HepG2 (cell line): ENCODE measurements around the gene MYH10. TPM values are rescaled to one million over a fixed set of nuclear protein-coding genes. Genes with fewer than 3 reads are reported as not detected.

Source experiments
- ATAC-seq: fragments of 200-7000 bp; cut with Tn5 transposase; 3 replicates; pipeline ENCODE4 v1.9.1; 2020; ENCODE audit warnings: mild to moderate bottlenecking, moderate library complexity
- BruUV-seq: library from RNA; stranded (reverse); fragments of 400-500 nt; replicated peaks from 2 replicates; lab custom pipeline; 2021; lab: Mats Ljungman, UMichigan
- CTCF ChIA-PET: fragments of 300-600 bp; formaldehyde crosslinking; extraction: SDS; loops from one replicate; lab custom pipeline; 2021; ENCODE audit warnings: low total read pairs, inconsistent platforms, low intra/inter-chr PET ratio; lab: Yijun Ruan, JAX
- POLR2A ChIA-PET: fragments of 350-600 bp; sonication (Branson Sonifier 250); formaldehyde crosslinking; loops from one replicate; lab custom pipeline; 2020; ENCODE audit warnings: antibody characterized with exemption, inconsistent platforms; lab: Yijun Ruan, JAX
- DNase-seq: peaks from one replicate; pipeline ENCODE4 v3.0.0-alpha.2; 2015; ENCODE audit warnings: low spot score
- FAIRE-seq: peaks from 3 replicates; lab custom pipeline; 2011; peaks lifted over from hg19 to GRCh38; lab: Jason Lieb, UNC
- H2AFZ ChIP-seq: one replicate; pipeline ENCODE4 v1.6.1; 2011; ENCODE audit warnings: low read length, inconsistent platforms
- H3K27ac ChIP-seq: fragments of 300-600 bp; 3 replicates; pipeline ENCODE4 v1.8.0; 2011; ENCODE audit warnings: mixed run types, mild to moderate bottlenecking, mixed read lengths, low read length, inconsistent platforms; ENCODE audit not compliant: insufficient read depth; ENCODE audit errors: extremely low read length
- H3K27me3 ChIP-seq, 2 experiments: fragments of 200-600 bp in 1 of 2; 2 replicates in 1 of 2; 3 replicates in 1 of 2; pipeline versions ENCODE4 v1.6.0 to v1.8.0; 2011; ENCODE audit warnings: low read length in 2 of 2, mild to moderate bottlenecking in 2 of 2, moderate library complexity in 2 of 2, inconsistent platforms in 1 of 2; ENCODE audit not compliant: insufficient read depth in 2 of 2, control insufficient read depth in 1 of 2
- H3K36me3 ChIP-seq, 2 experiments: fragments of 200-600 bp in 1 of 2; replicated peaks in 1 of 2; 2 replicates in 1 of 2; 3 replicates in 1 of 2; pipeline versions ENCODE4 v1.5.1 to v1.8.0; 2011; ENCODE audit warnings: low read length in 2 of 2, inconsistent platforms in 1 of 2; ENCODE audit not compliant: insufficient read depth in 2 of 2, control insufficient read depth in 1 of 2
- H3K4me1 ChIP-seq: 2 replicates; pipeline ENCODE4 v1.5.1; 2012; ENCODE audit warnings: low read length, inconsistent platforms; ENCODE audit not compliant: insufficient read depth
- H3K4me2 ChIP-seq: 2 replicates; pipeline ENCODE4 v1.6.0; 2011; ENCODE audit warnings: low read depth, low read length, inconsistent platforms
- H3K4me3 ChIP-seq, 3 experiments: fragments of 200-600 bp in 1 of 3; sonication (generic), shearing (Covaris generic) in 1 of 3; replicated peaks in 1 of 3; 2 replicates each; pipeline ENCODE4 v1.5.1; 2011 to 2016; ENCODE audit warnings: low read length in 3 of 3, inconsistent platforms in 2 of 3, low read depth in 2 of 3, mild to moderate bottlenecking in 2 of 3, control low read depth in 1 of 3, mixed read lengths in 1 of 3; ENCODE audit not compliant: insufficient read depth in 1 of 3
- H3K79me2 ChIP-seq: one replicate; pipeline ENCODE4 v1.6.1; 2011; ENCODE audit warnings: low read length, inconsistent platforms; ENCODE audit not compliant: insufficient read depth
- H3K9ac ChIP-seq: 2 replicates; pipeline ENCODE4 v1.6.0; 2011; ENCODE audit warnings: mild to moderate bottlenecking, low read depth, low read length, inconsistent platforms; ENCODE audit not compliant: insufficient read depth
- H3K9me3 ChIP-seq: 2 replicates; pipeline ENCODE4 v1.5.1; 2012; ENCODE audit warnings: mild to moderate bottlenecking, low read length
- H4K20me1 ChIP-seq: 2 replicates; pipeline ENCODE4 v1.6.0; 2011; ENCODE audit warnings: inconsistent platforms, mild to moderate bottlenecking, low read length, moderate library complexity; ENCODE audit not compliant: insufficient read depth
- ATF7 ChIP-seq, 2 experiments: fragments of 450-650 bp in 1 of 2; sonication (generic) in 1 of 2; formaldehyde crosslinking in 1 of 2; IDR thresholded peaks; 2 replicates each; pipeline versions ENCODE4 v1.4.0 to v1.6.1; 2016 to 2020; ENCODE audit warnings: antibody characterized with exemption in 1 of 2, mild to moderate bottlenecking in 1 of 2, missing genetic modification reagents in 1 of 2
- CEBPB ChIP-seq: IDR thresholded peaks from 2 replicates; pipeline ENCODE4 v1.6.1; 2011; ENCODE audit warnings: low read depth, low read length, improper control_type of control experiment, borderline replicate concordance
- CEBPG ChIP-seq: IDR thresholded peaks from 2 replicates; pipeline ENCODE4 v1.6.1; 2016
- DNMT3B ChIP-seq: conservative IDR thresholded peaks from 2 replicates; pipeline ENCODE4 v1.6.1; 2016; ENCODE audit warnings: missing biosample characterization, control low read depth
- ELF1 ChIP-seq: sonication (generic); formaldehyde crosslinking; IDR thresholded peaks from 2 replicates; pipeline ENCODE4 v1.4.0; 2020; ENCODE audit warnings: missing genetic modification reagents
- NCOA2 ChIP-seq: sonication (generic); formaldehyde crosslinking; IDR thresholded peaks from 2 replicates; pipeline ENCODE4 v1.8.0; 2022; ENCODE audit warnings: inconsistent platforms
- ONECUT2 ChIP-seq: sonication (generic); formaldehyde crosslinking; IDR thresholded peaks from 2 replicates; pipeline ENCODE4 v1.4.0; 2020; ENCODE audit warnings: missing genetic modification reagents
- RBFOX2 ChIP-seq: fragments of 200-400 bp; formaldehyde crosslinking; IDR thresholded peaks from 2 replicates; pipeline ENCODE4 v1.6.1; 2017; ENCODE audit warnings: low read depth, mild to moderate bottlenecking, low read length
- ZNF234 ChIP-seq: sonication (generic); formaldehyde crosslinking; conservative IDR thresholded peaks from 2 replicates; pipeline ENCODE4 v1.5.1; 2020; ENCODE audit warnings: mild to moderate bottlenecking, missing genetic modification reagents
- ZNF264 ChIP-seq: sonication (generic); formaldehyde crosslinking; IDR thresholded peaks from 2 replicates; pipeline ENCODE4 v1.4.0; 2020; ENCODE audit warnings: missing genetic modification reagents
- ZNF441 ChIP-seq: sonication (generic); formaldehyde crosslinking; IDR thresholded peaks from 2 replicates; pipeline ENCODE4 v1.7.0; 2021; ENCODE audit warnings: missing genetic modification reagents, borderline replicate concordance
- ZNF451 ChIP-seq: sonication (generic); formaldehyde crosslinking; IDR thresholded peaks from 2 replicates; pipeline ENCODE4 v1.5.0; 2020; ENCODE audit warnings: mild to moderate bottlenecking, missing genetic modification reagents
- ZNF484 ChIP-seq: sonication (generic); formaldehyde crosslinking; IDR thresholded peaks from 2 replicates; pipeline ENCODE4 v1.5.1; 2020; ENCODE audit warnings: mild to moderate bottlenecking, low read depth, missing genetic modification reagents, borderline replicate concordance
- ZNF773 ChIP-seq: sonication (generic); formaldehyde crosslinking; IDR thresholded peaks from 2 replicates; pipeline ENCODE4 v1.4.0; 2020; ENCODE audit warnings: missing genetic modification reagents, borderline replicate concordance
- WGBS: methylation state at CpG from one replicate; pipeline ENCODE4 v1.1.6; 2017; ENCODE audit warnings: low lambda C conversion rate; 5-methylcytosine and 5-hydroxymethylcytosine counted together
- in situ Hi-C: cut with HindIII; loops from 2 replicates; pipeline ENCODE4 v1.10.0; 2017; ENCODE audit warnings: low pct_unique_long_range_greater_than_20kb; ENCODE audit not compliant: extremely low pct_ligation_motif_present
- intact Hi-C: fragments of 100-400 bp; cut with micrococcal nuclease; formaldehyde crosslinking; loops from one replicate; pipeline ENCODE4 v1.10.0; 2022; ENCODE audit not compliant: unreplicated experiment
- polyA plus RNA-seq, 8 experiments: library from polyadenylated mRNA; depleted of rRNA in 3 of 8; stranded (reverse) in 7 of 8; unstranded in 1 of 8; fragments of >200 nt; fragmentation: Illumina TruSeq in 4 of 8; extraction: Trizol in 4 of 8; gene quantifications; 2 replicates each; pipeline versions ENCODE4 v1.2.1 to v1.2.3, GENCODE V29; 2011 to 2016; ENCODE audit warnings: low read depth in 4 of 8, missing spikeins in 1 of 8, mixed read lengths in 1 of 8; ENCODE audit not compliant: insufficient read depth in 1 of 8
- total RNA-seq, 5 experiments: library from RNA; depleted of rRNA; stranded (reverse); fragments of >200 nt; fragmentation: Illumina TruSeq; extraction: Trizol; gene quantifications; 2 replicates each; pipeline ENCODE4 v1.2.3, GENCODE V29; 2016; ENCODE audit warnings: low read depth in 1 of 5
- TF ChIP-seq, protein P1 (sequence below): sonication (generic); formaldehyde crosslinking; IDR thresholded peaks from 2 replicates; pipeline ENCODE4 v1.9.0; 2021; ENCODE audit warnings: missing genetic modification reagents, borderline replicate concordance
- TF ChIP-seq, protein P2 (sequence below): sonication (generic); formaldehyde crosslinking; IDR thresholded peaks from 2 replicates; pipeline ENCODE4 v1.5.0; 2020; ENCODE audit warnings: missing genetic modification reagents, mild to moderate bottlenecking, borderline replicate concordance

The MYH10 gene
- total and polyA plus RNA-seq, 2 of the 13 experiments (the other 11 are each of a cell fraction or from before 2014, with no cell fraction given) = 43.4 to 68.6 TPM

DNA sequence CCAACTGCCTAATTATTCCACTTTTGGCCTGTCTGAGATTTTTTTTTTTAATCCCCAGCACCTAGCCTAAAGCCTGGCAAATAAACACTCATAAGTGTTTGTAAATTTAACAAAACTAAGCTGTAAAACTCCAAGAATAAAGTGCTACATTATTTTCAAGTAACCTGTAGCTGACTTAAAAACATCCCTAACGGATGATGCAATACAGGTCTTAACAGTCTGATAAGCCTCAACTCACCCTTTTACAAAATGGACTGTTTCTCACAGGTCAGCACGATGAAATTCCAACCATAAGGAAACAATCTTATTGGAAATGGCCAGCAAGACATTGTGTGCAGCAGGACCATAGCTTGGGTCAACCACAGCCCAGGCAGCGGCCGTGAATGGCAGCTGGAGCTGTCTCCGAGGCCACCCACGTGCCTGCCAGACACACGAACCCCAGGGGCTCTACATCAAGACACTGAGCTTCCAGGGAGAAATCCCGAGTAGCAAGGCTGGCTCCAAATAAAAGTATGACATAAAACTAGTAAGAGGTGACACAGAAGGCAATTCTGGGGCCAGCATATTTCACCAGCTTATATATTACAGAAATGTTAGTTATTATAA, 135.9 kb downstream of the MYH10 start:
- ChIA-PET POLR2A (no interaction called here), CTCF (no interaction called here)
- Histone ChIP-seq H4K20me1 (no peaks in the 10 kb centered on the region), H3K9ac (no peak overlapping the region), H3K27me3 (no peaks in the 10 kb centered on the region), H3K36me3 (peaks cover 39 to 88% of the 10 kb centered on the region in 2 experiments), H3K4me1 (peaks cover 9% of the 10 kb centered on the region; the same call in 1 of the 2 replicates), H3K27ac (no peak overlapping the region), H2AFZ (no peak overlapping the region), H3K4me2 (no peak overlapping the region), H3K9me3 (no peaks in the 10 kb centered on the region), H3K79me2 (no peaks in the 10 kb centered on the region), H3K4me3 (no peak overlapping the region)
- no peak for TF ChIP-seq ZNF484
- 0 out of 2 replicates have a peak, but pooled peaks have one; percentile 13 for TF ChIP-seq ATF7 (IDR thresholded peaks at IDR 0.05)
- no peak for TF ChIP-seq ATF7 (CRISPR knock-in tag; IDR thresholded peaks at IDR 0.05)
- no peak for TF ChIP-seq ELF1 (CRISPR knock-in tag)
- peak; percentile 17; the same call in 1 of the 2 replicates for TF ChIP-seq CEBPG (CRISPR knock-in tag)
- no peak for TF ChIP-seq NCOA2
- peak; percentile 43; the same call in 1 of the 2 replicates for TF ChIP-seq CEBPB
- FAIRE-seq (no peak), ATAC-seq (no peak), DNase-seq (no peak)
- no TSS peak for BruUV-seq
- intact Hi-C loops = no loop called here
- in situ Hi-C loops = no loop called here
- WGBS = 90% methylated on average over 6 of the region's 8 CpGs

DNA sequence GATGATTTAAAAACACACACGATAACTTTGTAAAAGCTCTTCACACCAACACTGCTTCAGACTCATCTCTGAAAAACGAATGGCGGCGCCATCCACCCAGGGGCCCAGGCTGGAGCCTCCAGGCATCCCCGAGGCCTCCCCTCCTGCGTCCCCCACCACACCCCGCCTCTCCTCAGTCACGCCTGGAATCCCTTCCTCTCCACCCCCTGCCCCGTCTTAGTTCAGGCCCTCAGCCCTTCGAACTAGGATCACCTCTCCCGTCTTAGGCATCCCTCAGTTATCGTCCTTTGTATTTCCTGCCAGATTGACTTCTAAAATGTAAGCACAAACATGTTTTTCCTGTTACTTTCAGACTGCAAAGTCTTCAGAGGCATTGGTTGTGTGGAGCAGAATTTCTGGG, 136.5 kb downstream of the MYH10 start:
- CTCF ChIA-PET = no interaction called here
- WGBS = 88% methylated on average over 12 of the region's 12 CpGs
- TF ChIP-seq, protein P1, sequence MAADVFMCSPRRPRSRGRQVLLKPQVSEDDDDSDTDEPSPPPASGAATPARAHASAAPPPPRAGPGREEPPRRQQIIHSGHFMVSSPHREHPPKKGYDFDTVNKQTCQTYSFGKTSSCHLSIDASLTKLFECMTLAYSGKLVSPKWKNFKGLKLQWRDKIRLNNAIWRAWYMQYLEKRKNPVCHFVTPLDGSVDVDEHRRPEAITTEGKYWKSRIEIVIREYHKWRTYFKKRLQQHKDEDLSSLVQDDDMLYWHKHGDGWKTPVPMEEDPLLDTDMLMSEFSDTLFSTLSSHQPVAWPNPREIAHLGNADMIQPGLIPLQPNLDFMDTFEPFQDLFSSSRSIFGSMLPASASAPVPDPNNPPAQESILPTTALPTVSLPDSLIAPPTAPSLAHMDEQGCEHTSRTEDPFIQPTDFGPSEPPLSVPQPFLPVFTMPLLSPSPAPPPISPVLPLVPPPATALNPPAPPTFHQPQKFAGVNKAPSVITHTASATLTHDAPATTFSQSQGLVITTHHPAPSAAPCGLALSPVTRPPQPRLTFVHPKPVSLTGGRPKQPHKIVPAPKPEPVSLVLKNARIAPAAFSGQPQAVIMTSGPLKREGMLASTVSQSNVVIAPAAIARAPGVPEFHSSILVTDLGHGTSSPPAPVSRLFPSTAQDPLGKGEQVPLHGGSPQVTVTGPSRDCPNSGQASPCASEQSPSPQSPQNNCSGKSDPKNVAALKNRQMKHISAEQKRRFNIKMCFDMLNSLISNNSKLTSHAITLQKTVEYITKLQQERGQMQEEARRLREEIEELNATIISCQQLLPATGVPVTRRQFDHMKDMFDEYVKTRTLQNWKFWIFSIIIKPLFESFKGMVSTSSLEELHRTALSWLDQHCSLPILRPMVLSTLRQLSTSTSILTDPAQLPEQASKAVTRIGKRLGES = no peak
- TF ChIP-seq RBFOX2 = no peak
- no peak for TF ChIP-seq ZNF264 (CRISPR knock-in tag)
- no peak for TF ChIP-seq ZNF773 (CRISPR knock-in tag)
- no peak for TF ChIP-seq ZNF441 (CRISPR knock-in tag)
- TF ChIP-seq DNMT3B (CRISPR knock-in tag) = no peak
- TF ChIP-seq ONECUT2 (CRISPR knock-in tag) = no peak
- no peak for TF ChIP-seq ZNF234 (CRISPR knock-in tag)
- TF ChIP-seq ZNF451 (CRISPR knock-in tag) = no peak
- TF ChIP-seq, protein P2, sequence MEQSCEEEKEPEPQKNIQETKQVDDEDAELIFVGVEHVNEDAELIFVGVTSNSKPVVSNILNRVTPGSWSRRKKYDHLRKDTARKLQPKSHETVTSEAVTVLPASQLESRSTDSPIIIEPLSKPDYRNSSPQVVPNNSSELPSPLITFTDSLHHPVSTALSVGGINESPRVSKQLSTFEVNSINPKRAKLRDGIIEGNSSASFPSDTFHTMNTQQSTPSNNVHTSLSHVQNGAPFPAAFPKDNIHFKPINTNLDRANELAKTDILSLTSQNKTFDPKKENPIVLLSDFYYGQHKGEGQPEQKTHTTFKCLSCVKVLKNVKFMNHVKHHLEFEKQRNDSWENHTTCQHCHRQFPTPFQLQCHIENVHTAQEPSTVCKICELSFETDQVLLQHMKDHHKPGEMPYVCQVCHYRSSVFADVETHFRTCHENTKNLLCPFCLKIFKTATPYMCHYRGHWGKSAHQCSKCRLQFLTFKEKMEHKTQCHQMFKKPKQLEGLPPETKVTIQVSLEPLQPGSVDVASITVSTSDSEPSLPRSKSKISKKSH (CRISPR knock-in tag) = no peak

More for the DNA sequence above, 136.5 kb downstream of the MYH10 start:
- Histone ChIP-seq H2AFZ (no peak overlapping the region), H3K9me3 (no peaks in the 10 kb centered on the region), H3K36me3 (peaks cover 34 to 87% of the 10 kb centered on the region in 2 experiments), H3K4me2 (no peak overlapping the region), H3K9ac (no peak overlapping the region), H3K27ac (no peak overlapping the region), H3K27me3 (no peaks in the 10 kb centered on the region), H4K20me1 (no peaks in the 10 kb centered on the region), H3K79me2 (no peaks in the 10 kb centered on the region), H3K4me3 (no peak overlapping the region), H3K4me1 (peaks cover 9% of the 10 kb centered on the region; the same call in 1 of the 2 replicates)
- in situ Hi-C loops (no loop called here), intact Hi-C loops (no loop called here)
- no peak for FAIRE-seq
- POLR2A ChIA-PET = no interaction called here
- BruUV-seq = no TSS peak
- DNase-seq = no peak
- no peak for ATAC-seq
